GM23338 (cell line): ENCODE data around the gene RAD51B.

Source experiments
- CREB1 ChIP-seq: fragments of 250-450 bp; sonication (Bioruptor Pico); IDR thresholded peaks from 2 replicates; pipeline ENCODE4 v1.5.0; 2020; ENCODE audit warnings: low read depth, mild to moderate bottlenecking, moderate library complexity
- EZH2 ChIP-seq: fragments of 200-600 bp; sonication (generic); IDR thresholded peaks from one replicate; pipeline ENCODE4 v1.8.0; 2017; ENCODE audit warnings: antibody characterized with exemption, mild to moderate bottlenecking, low read depth; ENCODE audit not compliant: unreplicated experiment
- EZH2phosphoT487 ChIP-seq: fragments of 200-600 bp; sonication (generic); IDR thresholded peaks from one replicate; pipeline ENCODE4 v1.8.1; 2018; ENCODE audit warnings: antibody characterized with exemption; ENCODE audit not compliant: unreplicated experiment
- JUNB ChIP-seq: IDR thresholded peaks from one replicate; pipeline ENCODE4 v1.6.1; 2016; ENCODE audit warnings: antibody characterized with exemption; ENCODE audit not compliant: unreplicated experiment
- POLR2AphosphoS5 ChIP-seq: IDR thresholded peaks from 2 replicates; pipeline ENCODE4 v1.6.1; 2016; ENCODE audit warnings: antibody characterized with exemption, low read depth
- ZNF114 ChIP-seq: fragments of 250-450 bp; sonication (Bioruptor Pico); IDR thresholded peaks from 2 replicates; pipeline ENCODE4 v1.5.0; 2020; ENCODE audit warnings: mild to moderate bottlenecking, moderate library complexity
- ZNF331 ChIP-seq: fragments of 250-450 bp; sonication (Bioruptor Pico); IDR thresholded peaks from 2 replicates; pipeline ENCODE4 v1.5.0; 2020; ENCODE audit warnings: low read depth, mild to moderate bottlenecking, moderate library complexity
- TF ChIP-seq, protein P1 (sequence below): IDR thresholded peaks from one replicate; pipeline ENCODE4 v1.6.1; 2018; ENCODE audit warnings: antibody characterized with exemption; ENCODE audit not compliant: unreplicated experiment
- TF ChIP-seq, protein P2 (sequence below), 2 experiments: fragments of 200-600 bp in 1 of 2; sonication (generic) in 1 of 2; conservative IDR thresholded peaks; 2 replicates each; pipeline versions ENCODE4 v1.5.1 to v1.6.1; 2016 to 2017; ENCODE audit warnings: antibody characterized with exemption in 2 of 2, low read depth in 2 of 2, mild to moderate bottlenecking in 2 of 2, moderate library complexity in 1 of 2

DNA sequence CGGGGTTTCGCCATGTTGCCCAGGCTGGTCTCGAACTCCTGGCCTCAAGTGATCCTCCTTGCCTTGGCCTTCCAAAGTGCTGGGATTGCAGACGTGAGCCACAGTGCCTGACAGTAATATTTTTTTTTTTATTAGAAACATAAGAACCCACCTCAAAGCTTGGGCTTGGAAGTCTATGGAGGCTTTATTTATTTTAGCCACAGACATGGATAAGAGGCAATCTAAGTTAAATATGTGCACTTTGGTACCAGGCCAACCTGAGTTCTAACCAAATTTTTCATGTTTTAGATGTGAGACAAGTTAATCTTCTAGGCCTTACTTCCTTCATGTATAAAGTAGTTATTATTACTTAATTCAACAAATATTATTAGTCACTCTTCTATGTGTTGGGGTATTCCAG is 96.9 kb downstream of the RAD51B start:
- TF ChIP-seq, protein P1, sequence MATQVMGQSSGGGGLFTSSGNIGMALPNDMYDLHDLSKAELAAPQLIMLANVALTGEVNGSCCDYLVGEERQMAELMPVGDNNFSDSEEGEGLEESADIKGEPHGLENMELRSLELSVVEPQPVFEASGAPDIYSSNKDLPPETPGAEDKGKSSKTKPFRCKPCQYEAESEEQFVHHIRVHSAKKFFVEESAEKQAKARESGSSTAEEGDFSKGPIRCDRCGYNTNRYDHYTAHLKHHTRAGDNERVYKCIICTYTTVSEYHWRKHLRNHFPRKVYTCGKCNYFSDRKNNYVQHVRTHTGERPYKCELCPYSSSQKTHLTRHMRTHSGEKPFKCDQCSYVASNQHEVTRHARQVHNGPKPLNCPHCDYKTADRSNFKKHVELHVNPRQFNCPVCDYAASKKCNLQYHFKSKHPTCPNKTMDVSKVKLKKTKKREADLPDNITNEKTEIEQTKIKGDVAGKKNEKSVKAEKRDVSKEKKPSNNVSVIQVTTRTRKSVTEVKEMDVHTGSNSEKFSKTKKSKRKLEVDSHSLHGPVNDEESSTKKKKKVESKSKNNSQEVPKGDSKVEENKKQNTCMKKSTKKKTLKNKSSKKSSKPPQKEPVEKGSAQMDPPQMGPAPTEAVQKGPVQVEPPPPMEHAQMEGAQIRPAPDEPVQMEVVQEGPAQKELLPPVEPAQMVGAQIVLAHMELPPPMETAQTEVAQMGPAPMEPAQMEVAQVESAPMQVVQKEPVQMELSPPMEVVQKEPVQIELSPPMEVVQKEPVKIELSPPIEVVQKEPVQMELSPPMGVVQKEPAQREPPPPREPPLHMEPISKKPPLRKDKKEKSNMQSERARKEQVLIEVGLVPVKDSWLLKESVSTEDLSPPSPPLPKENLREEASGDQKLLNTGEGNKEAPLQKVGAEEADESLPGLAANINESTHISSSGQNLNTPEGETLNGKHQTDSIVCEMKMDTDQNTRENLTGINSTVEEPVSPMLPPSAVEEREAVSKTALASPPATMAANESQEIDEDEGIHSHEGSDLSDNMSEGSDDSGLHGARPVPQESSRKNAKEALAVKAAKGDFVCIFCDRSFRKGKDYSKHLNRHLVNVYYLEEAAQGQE, result no peak
- TF ChIP-seq EZH2 (no peak), POLR2AphosphoS5 (no peak), ZNF114 (no peak), EZH2phosphoT487 (no peak), JUNB (no peak), ZNF331 (CRISPR knock-in tag) (no peak), CREB1 (no peak)
- TF ChIP-seq, protein P2, sequence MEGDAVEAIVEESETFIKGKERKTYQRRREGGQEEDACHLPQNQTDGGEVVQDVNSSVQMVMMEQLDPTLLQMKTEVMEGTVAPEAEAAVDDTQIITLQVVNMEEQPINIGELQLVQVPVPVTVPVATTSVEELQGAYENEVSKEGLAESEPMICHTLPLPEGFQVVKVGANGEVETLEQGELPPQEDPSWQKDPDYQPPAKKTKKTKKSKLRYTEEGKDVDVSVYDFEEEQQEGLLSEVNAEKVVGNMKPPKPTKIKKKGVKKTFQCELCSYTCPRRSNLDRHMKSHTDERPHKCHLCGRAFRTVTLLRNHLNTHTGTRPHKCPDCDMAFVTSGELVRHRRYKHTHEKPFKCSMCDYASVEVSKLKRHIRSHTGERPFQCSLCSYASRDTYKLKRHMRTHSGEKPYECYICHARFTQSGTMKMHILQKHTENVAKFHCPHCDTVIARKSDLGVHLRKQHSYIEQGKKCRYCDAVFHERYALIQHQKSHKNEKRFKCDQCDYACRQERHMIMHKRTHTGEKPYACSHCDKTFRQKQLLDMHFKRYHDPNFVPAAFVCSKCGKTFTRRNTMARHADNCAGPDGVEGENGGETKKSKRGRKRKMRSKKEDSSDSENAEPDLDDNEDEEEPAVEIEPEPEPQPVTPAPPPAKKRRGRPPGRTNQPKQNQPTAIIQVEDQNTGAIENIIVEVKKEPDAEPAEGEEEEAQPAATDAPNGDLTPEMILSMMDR (conservative IDR thresholded peaks at IDR 0.05; ENCODE audit: low read depth in 2 of 2), result no peak
